ENCODE data around the gene TALDO1. TPM values are rescaled to one million over a fixed set of nuclear protein-coding genes. Genes with fewer than 3 reads are reported as not detected.

Gene TALDO1
- total and polyA plus RNA-seq, 4 donors = 72.5 to 181 (median 128) TPM

DNA sequence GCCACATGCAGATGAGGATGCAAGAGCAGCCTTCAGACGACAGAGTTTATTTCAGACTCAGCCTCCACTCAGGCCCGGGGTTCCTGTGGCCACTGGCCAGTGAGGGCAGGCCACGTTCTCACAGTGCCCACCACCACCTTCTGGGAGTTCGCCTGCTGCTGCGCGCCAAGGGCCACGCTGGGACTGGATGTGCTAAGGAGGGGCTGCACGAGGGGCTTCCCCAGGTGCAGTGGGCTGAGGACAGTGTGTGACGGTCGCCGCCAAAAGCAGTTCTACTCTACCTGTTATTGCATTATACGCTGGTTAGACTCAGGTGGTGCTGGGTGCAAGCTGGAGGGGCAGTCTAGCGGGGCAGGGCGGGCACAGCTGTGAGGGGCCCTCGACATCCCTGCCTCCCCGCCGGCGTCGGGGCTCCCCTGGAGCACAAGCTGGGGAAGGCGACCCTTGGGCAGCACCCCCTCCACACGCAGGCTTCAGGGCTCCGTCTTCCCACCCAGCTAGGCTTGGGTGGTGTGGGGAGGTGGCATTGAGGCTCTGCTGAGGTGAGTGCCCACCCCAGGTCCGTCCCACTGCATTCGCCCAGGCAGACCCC lies 39.9 kb downstream of the TALDO1 start:
- no peaks in the 10 kb centered on the region for H3K9me3 ChIP-seq (ENCODE audit: control insufficient read depth in 4 of 4, low read length in 3 of 4)
- no peak overlapping the region for H3K4me3 ChIP-seq (ENCODE audit: low read depth in 1 of 3, low read length in 3 of 3)
- H3K9ac ChIP-seq (ENCODE audit: low read depth in 1 of 2, low read length in 2 of 2) = no peak overlapping the region
- H3K27ac ChIP-seq (ENCODE audit: low read depth in 1 of 2, low read length in 2 of 2) = no peak overlapping the region
- peaks cover 0 to 6% (median under 1%) of the 10 kb centered on the region in 4 donors for H3K4me1 ChIP-seq (ENCODE audit: control insufficient read depth in 4 of 4, insufficient read depth in 4 of 4, low read length in 3 of 4)
- peaks cover 0 to 8% (median 5%) of the 10 kb centered on the region in 4 donors for H3K36me3 ChIP-seq (ENCODE audit: control insufficient read depth in 4 of 4, insufficient read depth in 3 of 4, low read depth in 1 of 4, low read length in 3 of 4)
- 89% methylated on average over 24 of the region's 24 CpGs for WGBS
- no peak for DNase-seq (ENCODE audit: low spot score)
- TF ChIP-seq HNF4A (conservative IDR thresholded peaks at IDR 0.05) (no peak), EGR1 (IDR thresholded peaks at IDR 0.05; ENCODE audit: low read depth in 2 of 2) (no peak), RXRA (IDR thresholded peaks at IDR 0.05) (no peak), TAF1 (conservative IDR thresholded peaks at IDR 0.05) (no peak), HNF4G (IDR thresholded peaks at IDR 0.05) (no peak)
- TF ChIP-seq, protein P1, sequence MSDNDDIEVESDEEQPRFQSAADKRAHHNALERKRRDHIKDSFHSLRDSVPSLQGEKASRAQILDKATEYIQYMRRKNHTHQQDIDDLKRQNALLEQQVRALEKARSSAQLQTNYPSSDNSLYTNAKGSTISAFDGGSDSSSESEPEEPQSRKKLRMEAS (IDR thresholded peaks at IDR 0.05) = no peak
- no peaks in the 10 kb centered on the region for H3K27me3 ChIP-seq (ENCODE audit: control insufficient read depth in 4 of 4, insufficient read depth in 4 of 4, low read length in 3 of 4)

DNA sequence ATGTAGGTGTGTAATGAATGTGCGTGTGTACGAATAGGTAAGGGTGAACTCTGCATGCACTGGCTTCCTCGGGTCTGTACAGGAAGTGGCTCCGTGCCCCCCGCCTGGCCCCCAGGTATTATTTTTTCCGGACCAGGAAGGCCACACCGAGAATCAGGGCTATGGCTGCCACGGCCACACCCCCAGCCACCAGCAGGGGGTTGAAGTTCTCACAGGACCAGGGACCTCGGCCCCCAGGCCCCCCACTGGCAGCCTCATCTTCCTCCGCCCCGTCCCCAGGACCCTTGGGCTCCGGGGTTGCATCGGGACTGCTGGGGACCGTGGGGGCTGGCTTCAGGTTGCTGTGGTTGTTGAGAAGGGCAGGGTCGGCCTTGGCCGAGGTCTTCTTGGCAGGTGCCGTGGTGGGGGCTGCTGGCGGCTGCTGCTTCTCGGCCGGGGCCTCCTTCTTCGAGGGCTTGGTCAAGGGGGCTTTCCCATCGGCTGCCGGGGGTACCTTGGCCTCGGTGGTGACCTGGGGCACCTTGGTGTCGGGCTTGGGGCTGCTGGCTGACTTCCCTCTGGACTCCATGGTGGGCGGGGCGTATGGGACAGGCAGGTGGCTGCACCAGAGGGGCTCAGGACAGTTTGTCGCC lies 40.9 kb downstream of the TALDO1 start:
- no peak overlapping the region for H3K27ac ChIP-seq (ENCODE audit: low read depth in 1 of 2, low read length in 2 of 2)
- H3K9ac ChIP-seq (ENCODE audit: low read depth in 1 of 2, low read length in 2 of 2) = no peak overlapping the region
- no peak for DNase-seq (ENCODE audit: low spot score)
- peaks cover 0 to 6% (median under 1%) of the 10 kb centered on the region in 4 donors for H3K4me1 ChIP-seq (ENCODE audit: control insufficient read depth in 4 of 4, insufficient read depth in 4 of 4, low read length in 3 of 4)
- H3K9me3 ChIP-seq (ENCODE audit: control insufficient read depth in 4 of 4, low read length in 3 of 4) = no peaks in the 10 kb centered on the region
- H3K36me3 ChIP-seq (ENCODE audit: control insufficient read depth in 4 of 4, insufficient read depth in 3 of 4, low read depth in 1 of 4, low read length in 3 of 4) = peaks cover 0 to 10% (median 8%) of the 10 kb centered on the region in 4 donors
- H3K27me3 ChIP-seq (ENCODE audit: control insufficient read depth in 4 of 4, insufficient read depth in 4 of 4, low read length in 3 of 4) = no peaks in the 10 kb centered on the region
- WGBS = 72% methylated on average over 28 of the region's 28 CpGs
- no peak overlapping the region for H3K4me3 ChIP-seq (ENCODE audit: low read depth in 1 of 3, low read length in 3 of 3)
- TF ChIP-seq, protein P1 (IDR thresholded peaks at IDR 0.05) = no peak
- TF ChIP-seq GABPA (IDR thresholded peaks at IDR 0.05 in 1 of 2, conservative IDR thresholded peaks at IDR 0.05 in 1 of 2) (no peak), RXRA (IDR thresholded peaks at IDR 0.05) (no peak), HNF4G (IDR thresholded peaks at IDR 0.05) (no peak), YY1 (IDR thresholded peaks at IDR 0.05) (no peak), RAD21 (IDR thresholded peaks at IDR 0.05) (no peak), EGR1 (IDR thresholded peaks at IDR 0.05; ENCODE audit: low read depth in 2 of 2) (no peak), NR2F2 (IDR thresholded peaks at IDR 0.05) (no peak), HNF4A (conservative IDR thresholded peaks at IDR 0.05) (no peak)
- TF ChIP-seq, protein P2, sequence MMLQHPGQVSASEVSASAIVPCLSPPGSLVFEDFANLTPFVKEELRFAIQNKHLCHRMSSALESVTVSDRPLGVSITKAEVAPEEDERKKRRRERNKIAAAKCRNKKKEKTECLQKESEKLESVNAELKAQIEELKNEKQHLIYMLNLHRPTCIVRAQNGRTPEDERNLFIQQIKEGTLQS (IDR thresholded peaks at IDR 0.05) = no peak
- TF ChIP-seq, protein P3, sequence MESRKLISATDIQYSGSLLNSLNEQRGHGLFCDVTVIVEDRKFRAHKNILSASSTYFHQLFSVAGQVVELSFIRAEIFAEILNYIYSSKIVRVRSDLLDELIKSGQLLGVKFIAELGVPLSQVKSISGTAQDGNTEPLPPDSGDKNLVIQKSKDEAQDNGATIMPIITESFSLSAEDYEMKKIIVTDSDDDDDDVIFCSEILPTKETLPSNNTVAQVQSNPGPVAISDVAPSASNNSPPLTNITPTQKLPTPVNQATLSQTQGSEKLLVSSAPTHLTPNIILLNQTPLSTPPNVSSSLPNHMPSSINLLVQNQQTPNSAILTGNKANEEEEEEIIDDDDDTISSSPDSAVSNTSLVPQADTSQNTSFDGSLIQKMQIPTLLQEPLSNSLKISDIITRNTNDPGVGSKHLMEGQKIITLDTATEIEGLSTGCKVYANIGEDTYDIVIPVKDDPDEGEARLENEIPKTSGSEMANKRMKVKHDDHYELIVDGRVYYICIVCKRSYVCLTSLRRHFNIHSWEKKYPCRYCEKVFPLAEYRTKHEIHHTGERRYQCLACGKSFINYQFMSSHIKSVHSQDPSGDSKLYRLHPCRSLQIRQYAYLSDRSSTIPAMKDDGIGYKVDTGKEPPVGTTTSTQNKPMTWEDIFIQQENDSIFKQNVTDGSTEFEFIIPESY (IDR thresholded peaks at IDR 0.05) = no peak
